K562 (cell line): ENCODE data around the gene KIAA0319L. TPM values are rescaled to one million over a fixed set of nuclear protein-coding genes. Genes with fewer than 3 reads are reported as not detected.
A peak's percentile ranks its signal among the peaks of the same experiment; 100 is the strongest.

Experiments used
- ATAC-seq: fragments of 200-7000 bp; cut with Tn5 transposase; 3 replicates; pipeline ENCODE4 v1.9.1; 2020; ENCODE audit warnings: moderate library complexity
- BruUV-seq: library from RNA; stranded (reverse); fragments of 400-500 nt; replicated peaks from 2 replicates; lab custom pipeline; 2021; lab: Mats Ljungman, UMichigan
- CTCF ChIA-PET: fragments of 300-600 bp; formaldehyde crosslinking; extraction: SDS; loops from one replicate; lab custom pipeline; 2021; ENCODE audit warnings: low intra/inter-chr PET ratio; lab: Yijun Ruan, JAX
- POLR2A ChIA-PET: fragments of 300-600, 350-650 bp; sonication (Branson Sonifier 250); formaldehyde crosslinking; extraction: SDS; loops from one replicate; lab custom pipeline; 2021; ENCODE audit warnings: antibody characterized with exemption, inconsistent platforms; lab: Yijun Ruan, JAX
- DNase-seq, 4 experiments: peaks; one replicate each; pipeline versions ENCODE4 v3.0.0 to v3.0.0-alpha.2; 2011 to 2018; ENCODE audit warnings: low spot score in 3 of 4, mixed read lengths in 3 of 4; ENCODE audit errors: extremely low read depth in 1 of 4
- FAIRE-seq: peaks from 2 replicates; lab custom pipeline; 2011; peaks lifted over from hg19 to GRCh38; lab: Jason Lieb, UNC
- H2AFZ ChIP-seq: 2 replicates; pipeline ENCODE4 v1.6.0; 2011; ENCODE audit warnings: low read depth, low read length, control low read depth, inconsistent platforms
- H3K27ac ChIP-seq: fragments of 200-600 bp; 3 replicates; pipeline ENCODE4 v1.8.0; 2011; ENCODE audit warnings: low read depth, mild to moderate bottlenecking, control low read depth, inconsistent platforms, low read length, moderate library complexity, mixed read lengths; ENCODE audit errors: extremely low read depth
- H3K27me3 ChIP-seq, 2 experiments: fragments of 300-600 bp in 1 of 2; 2 replicates in 1 of 2; 3 replicates in 1 of 2; pipeline versions ENCODE4 v1.6.0 to v1.8.0; 2011; ENCODE audit warnings: inconsistent platforms in 2 of 2, low read length in 2 of 2, mild to moderate bottlenecking in 1 of 2, mixed read lengths in 1 of 2, moderate library complexity in 1 of 2; ENCODE audit not compliant: control insufficient read depth in 2 of 2, insufficient read depth in 2 of 2
- H3K36me3 ChIP-seq: fragments of 300-600 bp; 3 replicates; pipeline ENCODE4 v1.8.0; 2011; ENCODE audit warnings: mild to moderate bottlenecking, low read length, inconsistent platforms; ENCODE audit not compliant: control insufficient read depth, insufficient read depth
- H3K4me1 ChIP-seq, 2 experiments: fragments of 200-600 bp in 1 of 2; replicated peaks in 1 of 2; 2 replicates in 1 of 2; 3 replicates in 1 of 2; pipeline versions ENCODE4 v1.5.1 to v1.8.0; 2011; ENCODE audit warnings: inconsistent platforms in 2 of 2, low read length in 2 of 2, mild to moderate bottlenecking in 1 of 2, mixed read lengths in 1 of 2, moderate library complexity in 1 of 2; ENCODE audit not compliant: control insufficient read depth in 2 of 2, insufficient read depth in 2 of 2
- H3K4me2 ChIP-seq: 2 replicates; pipeline ENCODE4 v1.6.1; 2011; ENCODE audit warnings: low read length, control low read depth, inconsistent platforms, mixed read lengths; ENCODE audit not compliant: insufficient read depth
- H3K4me3 ChIP-seq: fragments of 200-600 bp; sonication (generic), shearing (Covaris generic); 2 replicates; pipeline ENCODE4 v1.5.1; 2016; ENCODE audit warnings: control low read depth, inconsistent platforms
- H3K79me2 ChIP-seq: fragments of 200-600 bp; 3 replicates; pipeline ENCODE4 v1.8.0; 2011; ENCODE audit warnings: low read length, inconsistent platforms; ENCODE audit not compliant: control insufficient read depth, insufficient read depth
- H3K9ac ChIP-seq, 2 experiments: 2 replicates each; pipeline versions ENCODE4 v1.6.0 to v1.6.1; 2011; ENCODE audit warnings: low read depth in 2 of 2, low read length in 2 of 2, control low read depth in 1 of 2, inconsistent platforms in 1 of 2, mild to moderate bottlenecking in 1 of 2, mixed read lengths in 1 of 2; ENCODE audit not compliant: insufficient read depth in 1 of 2
- H3K9me1 ChIP-seq: one replicate; pipeline ENCODE4 v1.6.0; 2011; ENCODE audit warnings: inconsistent platforms, mild to moderate bottlenecking, low read length, moderate library complexity; ENCODE audit not compliant: control insufficient read depth, insufficient read depth
- H3K9me3 ChIP-seq: replicated peaks from 2 replicates; pipeline ENCODE4 v1.5.1; 2011; ENCODE audit warnings: low read depth, low read length, inconsistent platforms; ENCODE audit not compliant: control insufficient read depth, insufficient read depth
- H4K20me1 ChIP-seq: replicated peaks from 2 replicates; pipeline ENCODE4 v1.6.1; 2011; ENCODE audit warnings: low read length, inconsistent platforms, mixed read lengths; ENCODE audit not compliant: control insufficient read depth, insufficient read depth
- L3MBTL2 ChIP-seq: fragments of 450-650 bp; IDR thresholded peaks from 2 replicates; pipeline ENCODE4 v1.6.1; 2016; ENCODE audit warnings: mild to moderate bottlenecking, moderate library complexity
- POLR2B ChIP-seq: fragments of 450-650 bp; IDR thresholded peaks from 2 replicates; pipeline ENCODE4 v1.6.1; 2018; ENCODE audit warnings: low read depth; ENCODE audit not compliant: partially characterized antibody
- SUPT5H ChIP-seq: fragments of 450-650 bp; IDR thresholded peaks from 2 replicates; pipeline ENCODE4 v1.6.1; 2016
- USF1 ChIP-seq: sonication (generic); formaldehyde crosslinking; IDR thresholded peaks from 2 replicates; pipeline ENCODE4 v1.9.0; 2022; ENCODE audit warnings: mild to moderate bottlenecking, missing genetic modification reagents
- WGBS: fragments of 100-300 bp; shearing (Covaris generic); methylation state at CpG from one replicate; pipeline ENCODE4 v1.1.6; 2016; ENCODE audit warnings: low coverage, mixed read lengths; ENCODE audit not compliant: insufficient coverage; ENCODE audit errors: missing lambda C conversion rate; 5-methylcytosine and 5-hydroxymethylcytosine counted together
- in situ Hi-C: fragments of 300-500 bp; cut with MboI; formaldehyde crosslinking; loops from 4 replicates; pipeline ENCODE4 v1.15.0; 2018; ENCODE audit warnings: inconsistent platforms, mixed read lengths
- intact Hi-C: fragments of 100-400 bp; cut with micrococcal nuclease; formaldehyde crosslinking; loops from 2 replicates; pipeline ENCODE4 v1.14.2; 2022
- polyA plus RNA-seq, 8 experiments: library from polyadenylated mRNA; depleted of rRNA in 4 of 8; stranded (reverse) in 5 of 8; unstranded in 3 of 8; fragments of >200 nt; fragmentation: Nextera tagmentation in 2 of 8; fragmentation: Illumina TruSeq in 1 of 8; extraction: Ambion mirVana in 2 of 8; extraction: Trizol in 1 of 8; gene quantifications; 2 replicates each; pipeline versions ENCODE4 v1.2.1 to v1.2.3, GENCODE V29; 2011 to 2014; ENCODE audit warnings: inconsistent platforms in 1 of 8, missing spikeins in 1 of 8
- total RNA-seq, 7 experiments: library from RNA; depleted of rRNA in 6 of 7; stranded (reverse); fragments of >200 nt in 6 of 7; fragmentation: Illumina TruSeq in 2 of 7; extraction: Trizol in 2 of 7; gene quantifications; 2 replicates each; pipeline versions ENCODE4 v1.2.1 to v1.2.3, GENCODE V29; 2011 to 2021; ENCODE audit warnings: low replicate concordance in 1 of 7

Gene KIAA0319L
- total and polyA plus RNA-seq, 9 of the 15 experiments (the other 6 are each of a cell fraction or from before 2014, with no cell fraction given): 2.4 to 51.7 (median 27.4) TPM

- H2AFZ ChIP-seq: no peak overlapping the region
- in situ Hi-C loops: loop anchor here (5.0 to 10.0 kb wide), 2 partner anchors 114 to 357 kb away; no protein-coding TSS in a partner anchor
- FAIRE-seq (no peak), DNase-seq (no peak), ATAC-seq (no peak)
- peaks cover 52% of the 10 kb centered on the region; the same call in 2 of the 3 replicates for H3K36me3 ChIP-seq
- no peaks in the 10 kb centered on the region for H3K27me3 ChIP-seq
- no peak overlapping the region for H3K27ac ChIP-seq
- no peaks in the 10 kb centered on the region for H3K9me1 ChIP-seq
- H3K9ac ChIP-seq: no peak overlapping the region
- no peaks in the 10 kb centered on the region for H3K9me3 ChIP-seq
- peaks cover 17% of the 10 kb centered on the region; the same call in 1 of the 2 replicates for H4K20me1 ChIP-seq
- TF ChIP-seq L3MBTL2: no peak
- 0 out of 2 replicates have a peak, but pooled peaks have one; percentile 34 for TF ChIP-seq SUPT5H
- peak; percentile 30 for TF ChIP-seq POLR2B
- TF ChIP-seq USF1: 0 out of 2 replicates have a peak, but pooled peaks have one; percentile 24
- peaks cover 0 to 47% of the 10 kb centered on the region in 2 experiments; a peak in 4 of 5 replicates for H3K4me1 ChIP-seq
- intact Hi-C loops: loop anchor here (5.0 kb wide), 1 partner anchor 359 kb away; no protein-coding TSS in a partner anchor
- WGBS: 73% methylated on average over 11 of the region's 11 CpGs
- H3K4me2 ChIP-seq: no peak overlapping the region
- POLR2A ChIA-PET: interaction anchor here (0.6 to 1.5 kb wide), 4 partner anchors 12 to 693 kb away, joined by 3 to 5 read pairs (median 4); partner anchors contain the start of gene CLSPN
- H3K4me3 ChIP-seq: no peak overlapping the region
- no TSS peak for BruUV-seq
- H3K79me2 ChIP-seq: peaks cover 19% of the 10 kb centered on the region
- CTCF ChIA-PET: no interaction called here
These were observed 4.2 kb upstream of the KIAA0319L start for GRCh38 chr1:35561297-35561971.
